ENCODE data around the gene STX1B.
"Not testable (repeated sequence)": the region's sequence is repeated elsewhere in the genome, so short reads cannot be mapped to it uniquely, and the experiment has no call there.

The STX1B gene

DNA sequence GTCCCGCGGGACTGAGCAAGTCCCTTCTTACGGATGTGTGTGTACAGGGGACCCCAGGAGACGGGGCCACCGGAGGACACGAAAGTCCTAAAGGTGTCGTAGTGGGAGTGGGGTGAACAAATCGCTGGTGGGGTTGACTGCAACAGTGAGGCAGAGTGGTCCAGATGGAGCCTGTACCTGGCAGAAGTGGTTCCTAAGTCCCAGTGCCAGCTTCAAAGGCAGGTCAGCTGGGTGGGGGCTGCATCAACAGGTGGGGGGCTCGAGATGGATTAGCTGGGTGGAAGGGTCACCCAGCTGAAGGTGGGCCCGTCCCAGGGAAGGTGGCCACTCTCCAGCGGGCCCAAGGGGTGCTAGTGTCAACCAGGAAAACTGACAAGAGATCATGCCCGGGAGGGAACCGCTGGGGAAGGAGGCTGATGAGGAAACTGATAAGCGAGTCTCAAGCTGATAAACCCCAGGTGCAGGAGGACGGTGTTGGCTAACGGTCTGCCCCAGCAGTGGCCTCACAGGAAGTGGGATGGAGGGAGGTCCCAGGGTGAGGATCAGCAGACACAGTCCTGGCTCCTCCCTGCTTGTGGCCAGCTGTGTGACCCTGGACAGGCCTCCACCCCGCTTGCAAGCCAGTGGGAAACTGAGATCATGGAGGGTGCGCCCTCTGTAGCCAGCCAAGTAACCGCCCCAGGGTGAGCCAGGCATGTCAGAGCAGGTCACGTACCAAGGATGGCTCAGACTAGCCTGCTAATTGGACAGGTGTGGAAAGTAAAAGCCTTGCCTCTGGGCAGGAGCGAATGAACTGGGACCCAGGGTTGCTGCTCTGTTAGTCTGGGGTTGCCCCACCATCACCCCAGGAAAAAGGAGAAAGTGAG lies 60.6 kb downstream of the STX1B start:
- DNase-seq = peak; percentile 87

DNA sequence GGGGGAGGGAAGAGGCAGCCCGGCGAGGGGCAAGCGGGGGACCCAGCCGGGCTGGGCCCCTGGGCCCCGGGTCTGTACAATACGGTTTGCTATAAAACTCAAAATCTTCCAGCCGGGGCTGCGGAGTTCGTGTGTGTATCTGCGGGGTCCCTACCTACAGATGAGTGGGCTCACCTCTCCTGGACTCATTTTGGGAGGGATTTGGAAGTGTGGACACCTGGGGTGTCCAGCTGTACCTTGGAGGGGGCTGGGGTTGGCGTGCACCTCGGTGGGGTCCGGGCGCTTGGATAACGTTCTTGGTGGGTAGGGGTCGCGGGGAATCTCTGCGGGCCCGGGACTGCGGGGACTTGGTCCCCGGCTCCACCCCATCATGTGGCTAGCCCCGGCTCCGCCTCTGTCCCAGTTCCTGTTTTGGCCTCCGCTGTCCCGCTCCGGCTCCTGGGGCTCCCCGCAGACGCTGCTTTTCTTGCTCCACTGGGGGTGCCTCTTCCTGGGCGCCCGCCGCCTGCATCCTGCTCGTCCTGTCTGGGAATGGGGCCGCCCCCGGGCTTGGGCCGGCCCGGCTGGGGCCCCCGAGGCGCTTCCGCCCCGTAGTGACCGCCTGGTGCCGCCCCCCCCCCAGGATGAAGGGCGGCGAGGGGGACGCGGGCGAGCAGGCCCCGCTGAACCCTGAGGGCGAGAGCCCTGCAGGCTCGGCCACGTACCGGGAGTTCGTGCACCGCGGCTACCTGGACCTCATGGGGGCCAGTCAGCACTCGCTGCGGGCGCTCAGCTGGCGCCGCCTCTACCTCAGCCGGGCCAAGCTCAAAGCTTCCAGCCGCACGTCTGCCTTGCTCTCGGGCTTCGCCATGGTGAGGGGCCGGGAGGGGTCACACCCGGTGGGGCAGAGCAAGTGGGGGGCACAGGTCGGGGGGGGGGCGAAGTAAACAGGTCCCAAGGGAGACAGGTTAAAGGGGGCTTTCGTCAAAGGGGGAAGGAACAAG lies 61.5 kb downstream of the STX1B start, which contains the start of gene ORAI3:
Gene ORAI3 (plus strand): TSS at position 402 of the 983 bp plus-strand sequence. CDS start 222 bp downstream, at position 624.
- peak; percentile 83 for DNase-seq

DNA sequence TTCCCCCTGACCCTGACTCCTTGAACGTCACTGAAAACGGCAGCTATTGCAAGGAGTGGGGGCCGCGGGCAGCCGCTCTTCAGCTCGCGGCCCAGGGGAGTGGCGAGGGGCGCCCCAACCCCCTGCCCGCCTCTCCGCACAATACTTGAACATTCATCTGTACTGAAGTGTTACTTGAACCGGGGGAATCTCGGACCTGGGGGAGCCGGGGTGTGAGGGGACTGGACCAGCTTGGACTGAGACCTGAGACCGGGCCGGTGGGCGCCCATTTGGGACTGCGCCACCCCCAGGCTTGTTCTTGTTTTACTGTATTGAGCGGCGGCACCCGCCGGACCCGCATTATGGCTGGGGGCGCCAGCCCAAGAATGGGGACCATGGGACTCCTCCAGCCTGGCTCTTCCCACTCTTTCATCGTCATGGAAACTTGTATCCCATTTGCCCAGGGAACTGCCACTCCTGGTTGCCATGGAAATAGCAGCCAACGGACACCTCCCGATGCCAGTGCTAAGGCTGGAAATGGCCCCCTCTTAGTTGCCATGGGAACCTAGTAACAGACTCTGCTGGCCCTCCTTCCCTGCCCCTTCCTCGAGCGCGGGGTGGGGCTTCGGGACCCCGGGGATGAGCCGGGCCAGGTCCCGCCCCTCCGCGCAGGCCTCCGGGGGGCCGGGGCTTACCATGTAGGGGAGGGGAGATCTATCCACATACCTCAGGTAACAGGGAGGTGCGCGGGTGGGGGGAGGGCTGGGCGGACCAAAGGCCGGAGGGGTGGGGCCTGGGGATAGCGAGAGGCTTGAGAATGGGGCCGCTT lies 62.4 kb downstream of the STX1B start:
- peak; percentile 53 for DNase-seq

- no peak for DNase-seq
Measured at GRCh38 chr16:30947541-30947858, 62.9 kb downstream of the STX1B start.

DNA sequence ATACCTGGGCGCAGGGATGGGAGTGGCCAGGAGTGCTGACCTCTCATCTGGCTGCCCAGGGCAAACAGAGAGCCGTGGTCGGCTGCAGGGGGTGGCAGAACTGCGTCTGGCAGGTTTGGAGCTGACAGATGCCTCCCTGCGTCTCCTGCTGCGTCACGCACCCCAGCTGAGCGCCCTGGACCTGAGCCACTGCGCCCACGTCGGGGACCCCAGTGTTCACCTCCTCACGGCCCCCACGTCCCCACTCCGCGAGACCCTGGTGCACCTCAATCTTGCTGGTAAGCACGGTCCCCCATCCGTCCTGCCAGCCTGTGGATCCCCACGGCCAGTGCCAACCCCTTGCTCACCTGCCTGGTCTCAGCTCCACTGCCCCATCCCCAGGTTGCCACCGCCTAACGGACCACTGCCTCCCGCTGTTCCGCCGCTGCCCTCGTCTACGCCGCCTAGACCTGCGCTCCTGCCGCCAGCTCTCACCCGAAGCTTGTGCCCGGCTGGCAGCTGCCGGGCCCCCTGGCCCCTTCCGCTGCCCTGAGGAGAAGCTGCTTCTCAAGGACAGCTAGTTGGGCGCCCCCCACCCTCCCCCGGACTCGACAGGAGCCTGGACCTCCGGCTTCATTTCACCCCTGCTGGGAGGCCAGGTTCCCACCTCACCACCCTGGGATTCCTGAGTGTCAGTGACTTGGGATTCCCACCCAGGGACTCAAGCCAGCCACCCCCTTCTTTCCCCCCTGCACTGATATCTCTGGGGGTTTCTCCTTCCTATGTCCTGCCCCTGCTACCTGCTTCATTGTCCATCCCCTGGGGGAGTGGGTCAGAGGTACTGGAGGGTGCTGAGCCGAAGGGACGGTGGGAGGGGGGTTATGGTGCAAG lies 63.5 kb downstream of the STX1B start:
- no peak for DNase-seq

- no peak for DNase-seq
Measured at GRCh38 chr16:30944352-30944751, 66.1 kb downstream of the STX1B start.

- no peak for DNase-seq
Measured at GRCh38 chr16:30942426-30942806, 68.0 kb downstream of the STX1B start.

GRCh38 chr16:30941600-30942425 lies 68.6 kb downstream of the STX1B start:
- peak; percentile 76 for DNase-seq

DNA sequence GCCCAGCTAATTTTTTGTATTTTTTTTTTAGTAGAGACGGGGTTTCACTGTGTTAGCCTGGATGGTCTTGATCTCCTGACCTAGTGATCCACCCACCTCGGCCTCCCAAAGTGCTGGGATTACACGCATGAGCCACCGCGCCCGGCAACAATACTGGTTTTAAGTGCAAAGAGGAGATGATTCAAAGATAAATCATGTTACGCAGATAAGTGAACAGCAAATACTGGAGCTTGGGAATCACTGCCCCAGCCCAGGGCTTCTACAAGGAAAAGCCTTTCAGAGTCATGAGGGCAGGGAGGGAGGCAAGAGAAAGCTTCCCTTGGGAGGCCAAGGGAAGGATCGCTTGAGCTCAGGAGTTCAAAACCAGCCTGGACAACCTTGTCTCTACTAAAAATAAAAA lies 70.9 kb downstream of the STX1B start:
- DNase-seq = not testable (repeated sequence)

Data from suppressor macrophage treated with lipopolysaccharide for 4 hours (primary cell).